Measurements from ENCODE around the gene SLC25A36.

Gene SLC25A36

GRCh38 chr3:140931016-140931454, 10.6 kb upstream of the SLC25A36 start:
- Histone ChIP-seq H3K27ac (ENCODE audit: low read length) (no peak overlapping the region), H3F3A (ENCODE audit: insufficient read depth, low read length) (no peaks in the 10 kb centered on the region), H3K36me3 (replicated peaks; ENCODE audit: insufficient read depth, low read length) (no peaks in the 10 kb centered on the region), H3K9me2 (replicated peaks; ENCODE audit: insufficient read depth, low read length) (no peaks in the 10 kb centered on the region), H3K4me1 (ENCODE audit: low read length) (no peaks in the 10 kb centered on the region), H3K27me3 (replicated peaks; ENCODE audit: insufficient read depth, low read length) (no peaks in the 10 kb centered on the region), H3K79me2 (ENCODE audit: low read length) (no peaks in the 10 kb centered on the region), H3K9me3 (replicated peaks; ENCODE audit: insufficient read depth, low read length) (no peaks in the 10 kb centered on the region), H4K20me1 (ENCODE audit: insufficient read depth, low read length) (no peaks in the 10 kb centered on the region), H3K9ac (ENCODE audit: low read length) (no peak overlapping the region), H3K4me3 (ENCODE audit: low read length) (no peak overlapping the region), H2AFZ (ENCODE audit: low read length) (no peak overlapping the region), H3K4me2 (ENCODE audit: low read depth, low read length) (no peak overlapping the region)
- no peak for TF ChIP-seq EZH2phosphoT487 (IDR thresholded peaks at IDR 0.05; ENCODE audit: low read length)
- no peak for TF ChIP-seq EZH2 (optimal IDR thresholded peaks at IDR 0.05; ENCODE audit: low read depth, low read length)
- TF ChIP-seq CTCF (IDR thresholded peaks at IDR 0.05; ENCODE audit: low read length) = no peak
- DNase-seq = no peak

- no peak for DNase-seq
- H4K20me1 ChIP-seq (ENCODE audit: insufficient read depth, low read length) = no peaks in the 10 kb centered on the region
- H3K9me2 ChIP-seq (replicated peaks; ENCODE audit: insufficient read depth, low read length) = no peaks in the 10 kb centered on the region
- no peaks in the 10 kb centered on the region for H3K79me2 ChIP-seq (ENCODE audit: low read length)
- TF ChIP-seq CTCF (IDR thresholded peaks at IDR 0.05; ENCODE audit: low read length) (no peak), EZH2phosphoT487 (IDR thresholded peaks at IDR 0.05; ENCODE audit: low read length) (no peak), EZH2 (optimal IDR thresholded peaks at IDR 0.05; ENCODE audit: low read depth, low read length) (no peak)
- no peaks in the 10 kb centered on the region for H3K27me3 ChIP-seq (replicated peaks; ENCODE audit: insufficient read depth, low read length)
- no peak overlapping the region for H3K27ac ChIP-seq (ENCODE audit: low read length)
- no peak overlapping the region for H3K4me3 ChIP-seq (ENCODE audit: low read length)
- no peaks in the 10 kb centered on the region for H3K36me3 ChIP-seq (replicated peaks; ENCODE audit: insufficient read depth, low read length)
- H2AFZ ChIP-seq (ENCODE audit: low read length) = no peak overlapping the region
- no peaks in the 10 kb centered on the region for H3F3A ChIP-seq (ENCODE audit: insufficient read depth, low read length)
- no peak overlapping the region for H3K4me2 ChIP-seq (ENCODE audit: low read depth, low read length)
- no peaks in the 10 kb centered on the region for H3K4me1 ChIP-seq (ENCODE audit: low read length)
- H3K9ac ChIP-seq (ENCODE audit: low read length) = no peak overlapping the region
- H3K9me3 ChIP-seq (replicated peaks; ENCODE audit: insufficient read depth, low read length) = no peaks in the 10 kb centered on the region
Observed at GRCh38 chr3:140931801-140932200, 9.8 kb upstream of the SLC25A36 start.

- no peaks in the 10 kb centered on the region for H3K79me2 ChIP-seq (ENCODE audit: low read length)
- DNase-seq = no peak
- no peaks in the 10 kb centered on the region for H3K9me3 ChIP-seq (replicated peaks; ENCODE audit: insufficient read depth, low read length)
- no peaks in the 10 kb centered on the region for H4K20me1 ChIP-seq (ENCODE audit: insufficient read depth, low read length)
- no peak overlapping the region for H3K4me2 ChIP-seq (ENCODE audit: low read depth, low read length)
- H3K36me3 ChIP-seq (replicated peaks; ENCODE audit: insufficient read depth, low read length) = no peaks in the 10 kb centered on the region
- H3K27me3 ChIP-seq (replicated peaks; ENCODE audit: insufficient read depth, low read length) = no peaks in the 10 kb centered on the region
- H3K4me1 ChIP-seq (ENCODE audit: low read length) = no peaks in the 10 kb centered on the region
- H3K27ac ChIP-seq (ENCODE audit: low read length) = no peak overlapping the region
- TF ChIP-seq CTCF (IDR thresholded peaks at IDR 0.05; ENCODE audit: low read length) (no peak), EZH2 (optimal IDR thresholded peaks at IDR 0.05; ENCODE audit: low read depth, low read length) (no peak), EZH2phosphoT487 (IDR thresholded peaks at IDR 0.05; ENCODE audit: low read length) (no peak)
- H3F3A ChIP-seq (ENCODE audit: insufficient read depth, low read length) = no peaks in the 10 kb centered on the region
- H3K9ac ChIP-seq (ENCODE audit: low read length) = no peak overlapping the region
- H3K4me3 ChIP-seq (ENCODE audit: low read length) = no peak overlapping the region
- H3K9me2 ChIP-seq (replicated peaks; ENCODE audit: insufficient read depth, low read length) = no peaks in the 10 kb centered on the region
- no peak overlapping the region for H2AFZ ChIP-seq (ENCODE audit: low read length)
Observed at GRCh38 chr3:140933109-140933508, 8.5 kb upstream of the SLC25A36 start.
